RCC 7860 (cell line): ENCODE data around the gene SYNPO.

ENCODE experiments used
- DNase-seq: peaks from one replicate; pipeline ENCODE4 v3.0.0-alpha.2; 2015; ENCODE audit warnings: low spot score
- FAIRE-seq: peaks from 2 replicates; lab custom pipeline; 2012; peaks lifted over from hg19 to GRCh38; lab: Jason Lieb, UNC

The SYNPO gene

DNA sequence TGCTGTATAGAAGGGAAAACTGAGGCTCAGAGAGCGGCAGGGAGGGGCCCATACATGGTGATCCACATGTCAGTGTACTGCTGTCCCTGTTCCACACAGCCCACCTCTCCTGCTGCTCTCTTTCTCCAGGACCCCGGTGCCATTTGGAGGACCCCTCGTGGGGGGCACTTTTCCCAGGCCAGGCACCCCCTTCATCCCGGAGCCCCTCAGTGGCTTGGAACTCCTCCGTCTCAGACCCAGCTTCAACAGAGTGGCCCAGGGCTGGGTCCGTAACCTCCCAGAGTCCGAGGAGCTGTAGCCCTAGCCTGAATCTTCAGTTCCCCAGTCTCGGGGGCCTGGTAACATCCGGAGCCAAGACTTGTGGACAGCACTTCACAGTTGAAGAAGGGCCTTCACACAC, 36.1 kb downstream of the SYNPO start:
- no peak for FAIRE-seq
- DNase-seq: no peak

DNA sequence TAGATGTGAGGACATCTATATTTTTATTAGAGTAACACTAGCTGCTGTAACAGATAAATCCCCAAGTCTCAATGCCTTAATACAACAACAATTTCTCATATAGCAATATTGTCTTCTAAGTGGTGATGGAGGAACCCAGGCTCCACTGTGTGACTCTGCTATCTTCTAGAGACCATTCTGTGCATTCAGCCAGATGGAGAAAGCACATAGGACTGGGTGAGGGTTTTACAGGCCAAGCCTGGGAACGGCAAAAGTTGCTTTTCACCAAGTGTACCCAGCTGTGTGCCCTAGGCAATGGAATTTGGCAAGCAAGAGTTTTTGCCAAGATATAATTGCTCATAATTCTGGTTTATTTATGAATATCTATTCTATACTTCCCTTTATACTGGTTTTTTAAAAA, 48.7 kb downstream of the SYNPO start:
- FAIRE-seq (no peak), DNase-seq (no peak)

DNA sequence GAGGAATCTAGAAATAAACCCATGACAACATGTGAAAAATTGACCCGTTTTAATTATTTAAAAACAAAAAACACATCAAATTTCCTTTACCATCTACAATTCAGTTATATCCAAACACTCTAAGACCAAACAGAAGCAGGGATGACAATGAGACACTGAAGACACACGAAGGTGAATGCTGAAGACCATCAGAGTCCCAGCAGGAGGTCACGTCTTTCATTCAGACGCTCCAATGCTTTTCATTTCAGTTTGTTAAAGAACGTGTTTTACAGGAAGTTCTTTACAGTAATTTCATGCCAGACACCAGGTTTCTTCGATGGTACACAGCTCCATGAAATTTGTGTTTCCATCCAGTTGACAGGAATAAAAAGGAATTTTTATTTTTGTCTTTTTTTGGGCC, 50.3 kb downstream of the SYNPO start:
- FAIRE-seq (no peak), DNase-seq (no peak)

DNA sequence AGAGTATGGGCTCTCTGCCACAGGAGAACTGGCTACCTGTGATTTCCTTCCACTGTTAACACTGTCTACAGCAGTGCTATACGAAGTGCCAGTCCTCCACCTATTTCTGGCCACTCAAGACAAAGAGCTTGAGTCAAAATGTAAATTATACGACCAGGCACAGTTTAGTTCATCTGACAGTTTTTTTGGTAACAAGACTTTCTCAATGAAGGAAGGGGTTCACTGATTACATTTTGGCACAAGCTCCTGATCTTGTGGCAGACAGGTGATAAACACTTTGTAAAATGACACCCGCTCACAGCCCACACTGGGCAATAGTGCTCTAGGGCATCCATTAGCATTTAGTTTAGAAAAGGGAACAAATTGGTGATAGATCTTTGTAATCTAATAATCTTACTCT, 51.8 kb downstream of the SYNPO start:
- FAIRE-seq: no peak
- DNase-seq: no peak

GRCh38 chr5:150694612-150695011, 54.2 kb downstream of the SYNPO start:
- DNase-seq: peak; percentile 36
- FAIRE-seq: no peak

DNA sequence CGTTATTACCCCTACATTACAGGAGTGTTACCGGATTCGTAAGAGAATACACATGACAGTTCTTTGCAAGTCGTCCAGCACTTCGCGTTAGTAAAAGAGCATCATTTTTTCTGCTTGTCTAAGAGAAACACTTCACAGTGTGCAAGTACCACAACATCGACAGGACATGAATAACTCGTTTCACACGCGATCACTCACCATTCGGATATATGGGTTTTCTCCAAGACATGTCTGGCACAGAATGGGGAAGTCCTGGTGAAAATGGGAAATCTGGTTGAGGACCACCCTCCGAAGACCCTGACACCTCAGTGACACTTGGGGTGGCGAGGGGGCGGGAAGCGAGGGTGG, 59.8 kb downstream of the SYNPO start:
- DNase-seq (no peak), FAIRE-seq (no peak)

- DNase-seq: peak; percentile 66
- FAIRE-seq: peak; percentile 64
Measured at GRCh38 chr5:150700594-150701377, 60.3 kb downstream of the SYNPO start, which contains the start of gene RBM22. RBM22 (minus strand) TSS chr5:150701062; CDS start chr5:150700985, 77 bp downstream.

DNA sequence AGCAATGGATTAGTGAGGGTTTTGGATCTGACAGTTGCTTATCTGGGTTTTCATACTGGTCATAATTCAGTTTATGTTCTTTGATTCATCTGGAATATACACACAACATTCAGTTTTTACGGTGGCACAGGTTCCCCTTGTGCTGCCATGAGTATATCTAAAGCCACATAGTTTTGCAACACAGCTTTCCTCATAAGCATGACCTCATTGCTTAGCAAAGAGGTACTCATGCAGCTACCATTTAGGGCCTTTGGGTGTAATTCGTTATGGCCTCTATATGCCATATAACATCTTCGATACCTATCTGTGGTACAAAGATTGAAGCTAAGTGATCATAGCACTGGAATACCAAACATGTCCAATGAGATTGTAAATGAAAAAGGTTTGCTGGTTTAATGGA, 63.3 kb downstream of the SYNPO start:
- DNase-seq: no peak

GRCh38 chr5:150706776-150707390, 66.4 kb downstream of the SYNPO start:
- DNase-seq: no peak
- no peak for FAIRE-seq

More for the DNA sequence above, 63.3 kb downstream of the SYNPO start:
- FAIRE-seq: no peak
